ENCODE measurements around the gene KIAA0319L. TPM values are rescaled to one million over a fixed set of nuclear protein-coding genes. Genes with fewer than 3 reads are reported as not detected.
"Not testable (repeated sequence)": the region's sequence is repeated elsewhere in the genome, so short reads cannot be mapped to it uniquely, and the experiment has no call there.

The KIAA0319L gene
- total RNA-seq, 4 donors from 2014 or later: 26.3 to 44.8 (median 38.9) TPM

- Histone ChIP-seq H3K36me3 (peaks cover 0 to 16% of the 10 kb centered on the region in 2 donors), H3K4me3 (no peak overlapping the region), H3K4me1 (no peaks in the 10 kb centered on the region), H3K27ac (no peak overlapping the region), H3K9me3 (no peaks in the 10 kb centered on the region), H3K27me3 (no peaks in the 10 kb centered on the region)
- 100% methylated on average over 1 of the region's 21 CpGs for WGBS, 2 donors (ENCODE audit: low coverage in 1 of 2)
- no peak for ATAC-seq
- TF ChIP-seq POLR2AphosphoS5 (IDR thresholded peaks at IDR 0.05): no peak
- no peak for TF ChIP-seq EP300 (IDR thresholded peaks at IDR 0.05)
- no peak for TF ChIP-seq POLR2A (IDR thresholded peaks at IDR 0.05)
- TF ChIP-seq, protein P1, sequence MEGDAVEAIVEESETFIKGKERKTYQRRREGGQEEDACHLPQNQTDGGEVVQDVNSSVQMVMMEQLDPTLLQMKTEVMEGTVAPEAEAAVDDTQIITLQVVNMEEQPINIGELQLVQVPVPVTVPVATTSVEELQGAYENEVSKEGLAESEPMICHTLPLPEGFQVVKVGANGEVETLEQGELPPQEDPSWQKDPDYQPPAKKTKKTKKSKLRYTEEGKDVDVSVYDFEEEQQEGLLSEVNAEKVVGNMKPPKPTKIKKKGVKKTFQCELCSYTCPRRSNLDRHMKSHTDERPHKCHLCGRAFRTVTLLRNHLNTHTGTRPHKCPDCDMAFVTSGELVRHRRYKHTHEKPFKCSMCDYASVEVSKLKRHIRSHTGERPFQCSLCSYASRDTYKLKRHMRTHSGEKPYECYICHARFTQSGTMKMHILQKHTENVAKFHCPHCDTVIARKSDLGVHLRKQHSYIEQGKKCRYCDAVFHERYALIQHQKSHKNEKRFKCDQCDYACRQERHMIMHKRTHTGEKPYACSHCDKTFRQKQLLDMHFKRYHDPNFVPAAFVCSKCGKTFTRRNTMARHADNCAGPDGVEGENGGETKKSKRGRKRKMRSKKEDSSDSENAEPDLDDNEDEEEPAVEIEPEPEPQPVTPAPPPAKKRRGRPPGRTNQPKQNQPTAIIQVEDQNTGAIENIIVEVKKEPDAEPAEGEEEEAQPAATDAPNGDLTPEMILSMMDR (IDR thresholded peaks at IDR 0.05): no peak
Measured at GRCh38 chr1:35588197-35588910, 31.2 kb upstream of the KIAA0319L start.

DNA sequence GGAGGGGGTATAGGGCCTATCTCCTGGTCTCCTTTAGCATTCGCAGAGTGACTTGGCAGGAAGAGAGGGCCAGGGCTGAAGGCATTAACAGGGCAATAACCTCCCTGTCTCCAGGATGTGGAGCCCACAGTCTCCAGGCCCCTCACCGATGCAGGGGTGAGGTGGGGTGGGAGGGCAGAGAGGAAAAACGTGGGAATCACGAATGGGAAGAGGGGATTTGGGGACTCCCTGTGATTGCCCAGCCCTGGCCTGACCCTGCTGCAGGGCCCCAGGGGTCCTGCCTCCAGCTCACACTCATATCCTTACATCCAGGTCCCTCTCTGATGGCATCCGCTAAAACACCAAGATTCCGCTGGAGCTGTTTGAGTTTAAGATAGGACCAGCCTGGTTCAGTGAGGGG, 30.5 kb upstream of the KIAA0319L start:
- TF ChIP-seq, protein P1 (IDR thresholded peaks at IDR 0.05): no peak
- Histone ChIP-seq H3K4me1 (no peaks in the 10 kb centered on the region), H3K4me3 (no peak overlapping the region), H3K27me3 (no peaks in the 10 kb centered on the region), H3K36me3 (peaks cover 0 to 16% of the 10 kb centered on the region in 2 donors), H3K27ac (no peak overlapping the region), H3K9me3 (no peaks in the 10 kb centered on the region)
- ATAC-seq: no peak
- WGBS, 2 donors (ENCODE audit: low coverage in 1 of 2): 63 to 75% methylated on average over 2 to 4 of the region's 6 CpGs

GRCh38 chr1:35586808-35587207, 29.6 kb upstream of the KIAA0319L start:
- 86 to 94% methylated on average over 3 to 5 of the region's 7 CpGs for WGBS, 2 donors (ENCODE audit: low coverage in 1 of 2)
- TF ChIP-seq, protein P1 (IDR thresholded peaks at IDR 0.05): no peak
- TF ChIP-seq POLR2A (IDR thresholded peaks at IDR 0.05): no peak
- TF ChIP-seq EP300 (IDR thresholded peaks at IDR 0.05): no peak
- no peak for TF ChIP-seq POLR2AphosphoS5 (IDR thresholded peaks at IDR 0.05)
- ATAC-seq: no peak

GRCh38 chr1:35585805-35586204, 28.6 kb upstream of the KIAA0319L start:
- not testable (repeated sequence) for H3K9me3 ChIP-seq, H3K4me1 ChIP-seq, ATAC-seq, H3K4me3 ChIP-seq, H3K27me3 ChIP-seq, H3K27ac ChIP-seq, H3K36me3 ChIP-seq
- 100% methylated on average over 1 of the region's 1 CpG; no CpG with 5 or more reads in 1 of the 2 donors for WGBS, 2 donors (ENCODE audit: low coverage in 1 of 2)

More at GRCh38 chr1:35586808-35587207, 29.6 kb upstream of the KIAA0319L start:
- Histone ChIP-seq H3K9me3 (no peaks in the 10 kb centered on the region), H3K4me3 (no peak overlapping the region), H3K4me1 (no peaks in the 10 kb centered on the region), H3K36me3 (peaks cover 0 to 16% of the 10 kb centered on the region in 2 donors), H3K27ac (no peak overlapping the region), H3K27me3 (no peaks in the 10 kb centered on the region)

DNA sequence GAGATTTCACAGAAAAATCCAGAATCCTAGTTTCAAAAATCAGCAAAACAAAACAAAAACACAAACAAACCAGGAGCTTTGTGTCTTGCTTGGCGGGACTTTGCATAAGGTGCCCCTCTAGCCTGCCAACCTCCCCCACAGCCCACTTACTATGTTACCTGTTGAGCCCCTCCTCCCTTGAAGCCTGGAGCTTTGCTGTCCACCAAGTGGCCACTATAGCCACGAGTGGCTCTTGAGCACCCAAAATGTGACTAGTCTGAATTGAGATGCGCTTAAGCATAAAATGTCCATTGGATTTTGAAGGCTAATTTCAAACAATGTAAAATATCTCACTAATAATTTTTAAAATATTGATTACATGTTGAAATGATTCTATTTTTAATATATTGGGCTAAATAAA, 28.1 kb upstream of the KIAA0319L start:
- H3K27me3 ChIP-seq: no peaks in the 10 kb centered on the region
- no peak overlapping the region for H3K4me3 ChIP-seq
- no peak for ATAC-seq
- no peak for TF ChIP-seq POLR2AphosphoS5 (IDR thresholded peaks at IDR 0.05)
- TF ChIP-seq EP300 (IDR thresholded peaks at IDR 0.05): no peak
- TF ChIP-seq POLR2A (IDR thresholded peaks at IDR 0.05): no peak
- TF ChIP-seq, protein P1 (IDR thresholded peaks at IDR 0.05): no peak
- peaks cover 0 to 4% of the 10 kb centered on the region in 2 donors for H3K36me3 ChIP-seq
- no peaks in the 10 kb centered on the region for H3K4me1 ChIP-seq
- no peak overlapping the region for H3K27ac ChIP-seq
- 89% methylated on average over 3 of the region's 3 CpGs for WGBS, 2 donors (ENCODE audit: low coverage in 1 of 2)
- H3K9me3 ChIP-seq: no peaks in the 10 kb centered on the region

DNA sequence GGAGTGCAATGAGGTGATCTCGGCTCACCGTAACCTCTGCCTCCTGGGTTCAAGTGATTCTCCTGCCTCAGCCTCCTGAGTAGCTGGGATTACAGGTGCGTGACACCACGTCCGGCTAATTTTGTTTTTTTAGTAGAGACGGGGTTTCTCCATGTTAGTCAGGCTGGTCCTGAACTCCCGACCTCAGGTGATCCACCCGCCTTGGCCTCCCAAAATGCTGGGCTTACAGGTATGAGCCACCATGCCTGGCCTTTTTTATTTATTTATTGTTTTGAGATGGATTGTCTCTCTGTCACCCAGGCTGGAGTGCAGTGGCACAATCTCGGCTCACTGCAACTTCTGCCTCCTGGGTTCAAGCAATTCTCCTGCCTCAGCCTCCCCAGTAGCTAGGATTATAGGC, 24.4 kb upstream of the KIAA0319L start:
- not testable (repeated sequence) for H3K4me3 ChIP-seq, ATAC-seq, H3K36me3 ChIP-seq, H3K9me3 ChIP-seq, H3K27ac ChIP-seq
- 90 to 97% methylated on average over 5 to 6 of the region's 9 CpGs for WGBS, 2 donors (ENCODE audit: low coverage in 1 of 2)
- peaks cover 21% of the 10 kb centered on the region for H3K27me3 ChIP-seq
- H3K4me1 ChIP-seq: peaks cover 0 to 18% (median 13%) of the 10 kb centered on the region in 3 donors
